ENCODE measurements around the gene AKAP8L. TPM values are rescaled to one million over a fixed set of nuclear protein-coding genes. Genes with fewer than 3 reads are reported as not detected.

Gene AKAP8L
- total and polyA plus RNA-seq, 4 donors, result 16.4 to 67.1 (median 42.9) TPM

DNA sequence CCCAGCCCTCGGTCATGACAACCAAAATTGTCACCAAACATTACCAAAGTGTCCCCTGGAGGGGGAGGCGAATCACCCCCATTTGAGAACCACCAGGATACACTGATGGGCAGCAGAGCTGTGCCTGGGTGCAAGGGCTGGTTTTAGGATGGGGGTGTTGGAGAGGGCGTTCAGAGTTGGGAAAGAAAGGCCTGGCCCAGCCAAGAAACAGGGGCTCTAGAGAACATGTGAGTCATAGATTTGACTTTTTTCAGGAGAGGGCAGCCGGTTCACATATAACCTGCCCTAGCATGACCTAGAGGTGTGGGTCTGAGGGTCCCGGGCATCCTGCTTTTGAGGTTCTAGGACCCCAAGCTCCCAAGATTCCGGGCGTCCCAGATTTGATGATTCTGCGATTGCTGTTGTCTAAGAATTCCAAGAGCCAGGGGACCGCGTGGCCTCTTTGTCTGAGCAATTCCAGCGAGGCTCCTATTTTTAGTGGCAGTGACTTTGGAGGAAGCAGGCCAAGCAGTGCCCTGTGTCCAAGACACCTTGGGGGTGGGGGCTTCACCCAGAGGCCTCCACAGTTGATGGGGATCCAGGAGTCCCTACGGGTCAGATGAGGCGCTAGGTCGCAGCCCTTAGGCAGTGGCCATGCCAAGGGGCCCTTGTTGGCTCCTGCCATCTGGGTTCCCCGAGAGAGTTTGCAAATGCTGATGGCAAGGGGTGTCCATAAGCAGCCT lies 25.9 kb upstream of the AKAP8L start:
- Histone ChIP-seq H3K27me3 (ENCODE audit: control insufficient read depth in 4 of 4, insufficient read depth in 4 of 4, low read length in 3 of 4) (no peaks in the 10 kb centered on the region), H3K36me3 (ENCODE audit: control insufficient read depth in 4 of 4, insufficient read depth in 3 of 4, low read depth in 1 of 4, low read length in 3 of 4) (no peaks in the 10 kb centered on the region), H3K27ac (ENCODE audit: low read depth in 1 of 2, low read length in 2 of 2) (no peak overlapping the region), H3K4me1 (ENCODE audit: control insufficient read depth in 4 of 4, insufficient read depth in 4 of 4, low read length in 3 of 4) (peaks cover 6 to 40% (median 35%) of the 10 kb centered on the region in 4 donors), H3K4me3 (ENCODE audit: low read depth in 1 of 3, low read length in 3 of 3) (no peak overlapping the region), H3K9ac (ENCODE audit: low read depth in 1 of 2, low read length in 2 of 2) (no peak overlapping the region), H3K9me3 (ENCODE audit: control insufficient read depth in 4 of 4, low read length in 3 of 4) (no peaks in the 10 kb centered on the region)
- DNase-seq (ENCODE audit: low spot score), result no peak
- 93% methylated on average over 15 of the region's 15 CpGs for WGBS
- TF ChIP-seq JUND (IDR thresholded peaks at IDR 0.05) (no peak), TAF1 (conservative IDR thresholded peaks at IDR 0.05) (no peak), RAD21 (IDR thresholded peaks at IDR 0.05) (no peak), HNF4A (conservative IDR thresholded peaks at IDR 0.05) (no peak), NR2F2 (IDR thresholded peaks at IDR 0.05) (no peak), EGR1 (IDR thresholded peaks at IDR 0.05; ENCODE audit: low read depth in 2 of 2) (no peak), RXRA (IDR thresholded peaks at IDR 0.05) (no peak), HNF4G (IDR thresholded peaks at IDR 0.05) (no peak), MAX (IDR thresholded peaks at IDR 0.05) (no peak)
- TF ChIP-seq, protein P1, sequence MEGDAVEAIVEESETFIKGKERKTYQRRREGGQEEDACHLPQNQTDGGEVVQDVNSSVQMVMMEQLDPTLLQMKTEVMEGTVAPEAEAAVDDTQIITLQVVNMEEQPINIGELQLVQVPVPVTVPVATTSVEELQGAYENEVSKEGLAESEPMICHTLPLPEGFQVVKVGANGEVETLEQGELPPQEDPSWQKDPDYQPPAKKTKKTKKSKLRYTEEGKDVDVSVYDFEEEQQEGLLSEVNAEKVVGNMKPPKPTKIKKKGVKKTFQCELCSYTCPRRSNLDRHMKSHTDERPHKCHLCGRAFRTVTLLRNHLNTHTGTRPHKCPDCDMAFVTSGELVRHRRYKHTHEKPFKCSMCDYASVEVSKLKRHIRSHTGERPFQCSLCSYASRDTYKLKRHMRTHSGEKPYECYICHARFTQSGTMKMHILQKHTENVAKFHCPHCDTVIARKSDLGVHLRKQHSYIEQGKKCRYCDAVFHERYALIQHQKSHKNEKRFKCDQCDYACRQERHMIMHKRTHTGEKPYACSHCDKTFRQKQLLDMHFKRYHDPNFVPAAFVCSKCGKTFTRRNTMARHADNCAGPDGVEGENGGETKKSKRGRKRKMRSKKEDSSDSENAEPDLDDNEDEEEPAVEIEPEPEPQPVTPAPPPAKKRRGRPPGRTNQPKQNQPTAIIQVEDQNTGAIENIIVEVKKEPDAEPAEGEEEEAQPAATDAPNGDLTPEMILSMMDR (IDR thresholded peaks at IDR 0.05; ENCODE audit: low read depth, low read length, missing input control), result no peak
- TF ChIP-seq, protein P2, sequence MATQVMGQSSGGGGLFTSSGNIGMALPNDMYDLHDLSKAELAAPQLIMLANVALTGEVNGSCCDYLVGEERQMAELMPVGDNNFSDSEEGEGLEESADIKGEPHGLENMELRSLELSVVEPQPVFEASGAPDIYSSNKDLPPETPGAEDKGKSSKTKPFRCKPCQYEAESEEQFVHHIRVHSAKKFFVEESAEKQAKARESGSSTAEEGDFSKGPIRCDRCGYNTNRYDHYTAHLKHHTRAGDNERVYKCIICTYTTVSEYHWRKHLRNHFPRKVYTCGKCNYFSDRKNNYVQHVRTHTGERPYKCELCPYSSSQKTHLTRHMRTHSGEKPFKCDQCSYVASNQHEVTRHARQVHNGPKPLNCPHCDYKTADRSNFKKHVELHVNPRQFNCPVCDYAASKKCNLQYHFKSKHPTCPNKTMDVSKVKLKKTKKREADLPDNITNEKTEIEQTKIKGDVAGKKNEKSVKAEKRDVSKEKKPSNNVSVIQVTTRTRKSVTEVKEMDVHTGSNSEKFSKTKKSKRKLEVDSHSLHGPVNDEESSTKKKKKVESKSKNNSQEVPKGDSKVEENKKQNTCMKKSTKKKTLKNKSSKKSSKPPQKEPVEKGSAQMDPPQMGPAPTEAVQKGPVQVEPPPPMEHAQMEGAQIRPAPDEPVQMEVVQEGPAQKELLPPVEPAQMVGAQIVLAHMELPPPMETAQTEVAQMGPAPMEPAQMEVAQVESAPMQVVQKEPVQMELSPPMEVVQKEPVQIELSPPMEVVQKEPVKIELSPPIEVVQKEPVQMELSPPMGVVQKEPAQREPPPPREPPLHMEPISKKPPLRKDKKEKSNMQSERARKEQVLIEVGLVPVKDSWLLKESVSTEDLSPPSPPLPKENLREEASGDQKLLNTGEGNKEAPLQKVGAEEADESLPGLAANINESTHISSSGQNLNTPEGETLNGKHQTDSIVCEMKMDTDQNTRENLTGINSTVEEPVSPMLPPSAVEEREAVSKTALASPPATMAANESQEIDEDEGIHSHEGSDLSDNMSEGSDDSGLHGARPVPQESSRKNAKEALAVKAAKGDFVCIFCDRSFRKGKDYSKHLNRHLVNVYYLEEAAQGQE (IDR thresholded peaks at IDR 0.05), result no peak
- TF ChIP-seq, protein P3, sequence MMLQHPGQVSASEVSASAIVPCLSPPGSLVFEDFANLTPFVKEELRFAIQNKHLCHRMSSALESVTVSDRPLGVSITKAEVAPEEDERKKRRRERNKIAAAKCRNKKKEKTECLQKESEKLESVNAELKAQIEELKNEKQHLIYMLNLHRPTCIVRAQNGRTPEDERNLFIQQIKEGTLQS (IDR thresholded peaks at IDR 0.05), result no peak
- TF ChIP-seq, protein P4, sequence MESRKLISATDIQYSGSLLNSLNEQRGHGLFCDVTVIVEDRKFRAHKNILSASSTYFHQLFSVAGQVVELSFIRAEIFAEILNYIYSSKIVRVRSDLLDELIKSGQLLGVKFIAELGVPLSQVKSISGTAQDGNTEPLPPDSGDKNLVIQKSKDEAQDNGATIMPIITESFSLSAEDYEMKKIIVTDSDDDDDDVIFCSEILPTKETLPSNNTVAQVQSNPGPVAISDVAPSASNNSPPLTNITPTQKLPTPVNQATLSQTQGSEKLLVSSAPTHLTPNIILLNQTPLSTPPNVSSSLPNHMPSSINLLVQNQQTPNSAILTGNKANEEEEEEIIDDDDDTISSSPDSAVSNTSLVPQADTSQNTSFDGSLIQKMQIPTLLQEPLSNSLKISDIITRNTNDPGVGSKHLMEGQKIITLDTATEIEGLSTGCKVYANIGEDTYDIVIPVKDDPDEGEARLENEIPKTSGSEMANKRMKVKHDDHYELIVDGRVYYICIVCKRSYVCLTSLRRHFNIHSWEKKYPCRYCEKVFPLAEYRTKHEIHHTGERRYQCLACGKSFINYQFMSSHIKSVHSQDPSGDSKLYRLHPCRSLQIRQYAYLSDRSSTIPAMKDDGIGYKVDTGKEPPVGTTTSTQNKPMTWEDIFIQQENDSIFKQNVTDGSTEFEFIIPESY (IDR thresholded peaks at IDR 0.05), result no peak

GRCh38 chr19:15443838-15444237 lies 25.1 kb upstream of the AKAP8L start:
- no peak overlapping the region for H3K27ac ChIP-seq (ENCODE audit: low read depth in 1 of 2, low read length in 2 of 2)

More at GRCh38 chr19:15443838-15444237, 25.1 kb upstream of the AKAP8L start:
- Histone ChIP-seq H3K9me3 (ENCODE audit: control insufficient read depth in 4 of 4, low read length in 3 of 4) (no peaks in the 10 kb centered on the region), H3K36me3 (ENCODE audit: control insufficient read depth in 4 of 4, insufficient read depth in 3 of 4, low read depth in 1 of 4, low read length in 3 of 4) (no peaks in the 10 kb centered on the region), H3K4me1 (ENCODE audit: control insufficient read depth in 4 of 4, insufficient read depth in 4 of 4, low read length in 3 of 4) (peaks cover 5 to 34% (median 30%) of the 10 kb centered on the region in 4 donors), H3K27me3 (ENCODE audit: control insufficient read depth in 4 of 4, insufficient read depth in 4 of 4, low read length in 3 of 4) (no peaks in the 10 kb centered on the region), H3K4me3 (ENCODE audit: low read depth in 1 of 3, low read length in 3 of 3) (no peak overlapping the region), H3K9ac (ENCODE audit: low read depth in 1 of 2, low read length in 2 of 2) (no peak overlapping the region)
- 35% methylated on average over 10 of the region's 10 CpGs for WGBS
- DNase-seq (ENCODE audit: low spot score), result no peak
- peak; percentile 54 to 70 for TF ChIP-seq RXRA (IDR thresholded peaks at IDR 0.05)
- TF ChIP-seq RAD21 (IDR thresholded peaks at IDR 0.05), result peak; percentile 20 to 56
- no peak for TF ChIP-seq MAX (IDR thresholded peaks at IDR 0.05)
- TF ChIP-seq, protein P4 (IDR thresholded peaks at IDR 0.05), result no peak
- peak; percentile 41 for TF ChIP-seq SP1 (IDR thresholded peaks at IDR 0.05)
- no peak for TF ChIP-seq FOXA1 (IDR thresholded peaks at IDR 0.05)
- TF ChIP-seq HNF4A (conservative IDR thresholded peaks at IDR 0.05), result peak; percentile 70 to 77
